NCI-H1436 (cell line): Measurements from ENCODE around the gene WBP1L.

Source experiments
- DNase-seq: peaks from one replicate; lab custom pipeline; 2025; lab: John Stamatoyannopoulos, UW

The WBP1L gene

DNA sequence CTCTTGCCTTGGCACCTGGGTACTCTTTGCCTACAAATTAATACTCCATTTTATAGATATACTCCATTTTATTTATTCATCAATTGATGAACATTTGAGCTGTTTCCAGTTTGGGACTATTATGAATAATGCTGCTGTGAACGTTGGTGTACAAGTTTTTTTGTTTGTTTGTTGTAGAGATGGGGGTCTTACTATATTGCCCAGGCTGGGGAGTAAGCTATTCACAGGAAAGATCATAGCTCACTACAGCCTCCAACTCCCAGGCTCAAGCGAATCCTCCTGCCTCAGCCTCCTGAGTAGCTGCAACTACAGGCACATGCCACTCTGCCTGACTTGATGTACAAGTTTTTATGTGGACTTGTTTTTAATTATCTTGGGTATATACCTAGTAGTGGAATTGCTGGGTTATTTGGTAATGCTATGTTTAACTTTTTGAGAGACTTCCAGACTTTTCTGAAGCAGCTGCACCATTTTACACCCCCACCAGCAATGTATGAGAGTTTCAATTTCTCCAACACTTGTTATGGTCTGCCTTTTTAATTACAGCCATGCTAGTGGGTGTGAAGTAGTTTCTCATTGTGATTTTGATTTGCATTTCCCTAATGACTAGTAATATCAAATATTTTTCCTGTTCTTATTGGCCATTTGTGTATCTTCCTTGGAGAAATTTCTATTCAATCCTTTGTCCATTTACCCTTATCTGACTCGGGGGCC is 15.9 kb downstream of the WBP1L start:
- no peak for DNase-seq

DNA sequence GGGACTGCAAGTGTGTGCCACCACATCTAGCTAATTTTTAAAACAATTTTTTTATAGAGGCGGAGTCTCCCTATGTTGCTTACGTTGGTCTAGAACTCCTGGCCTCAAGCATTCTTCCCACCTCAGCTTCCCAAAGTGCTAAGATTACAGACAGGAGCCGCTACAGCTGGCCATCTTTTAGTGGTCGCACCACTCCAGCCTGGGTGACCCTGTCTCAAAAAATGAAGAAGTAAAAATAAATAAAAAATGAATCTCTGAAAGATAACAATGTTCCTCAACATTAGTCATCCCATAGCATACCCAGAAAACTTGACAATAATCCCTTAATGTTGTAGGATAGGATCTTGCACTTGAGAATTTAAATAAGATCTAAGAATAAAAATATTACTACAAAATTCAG is 18.2 kb downstream of the WBP1L start:
- no peak for DNase-seq

DNA sequence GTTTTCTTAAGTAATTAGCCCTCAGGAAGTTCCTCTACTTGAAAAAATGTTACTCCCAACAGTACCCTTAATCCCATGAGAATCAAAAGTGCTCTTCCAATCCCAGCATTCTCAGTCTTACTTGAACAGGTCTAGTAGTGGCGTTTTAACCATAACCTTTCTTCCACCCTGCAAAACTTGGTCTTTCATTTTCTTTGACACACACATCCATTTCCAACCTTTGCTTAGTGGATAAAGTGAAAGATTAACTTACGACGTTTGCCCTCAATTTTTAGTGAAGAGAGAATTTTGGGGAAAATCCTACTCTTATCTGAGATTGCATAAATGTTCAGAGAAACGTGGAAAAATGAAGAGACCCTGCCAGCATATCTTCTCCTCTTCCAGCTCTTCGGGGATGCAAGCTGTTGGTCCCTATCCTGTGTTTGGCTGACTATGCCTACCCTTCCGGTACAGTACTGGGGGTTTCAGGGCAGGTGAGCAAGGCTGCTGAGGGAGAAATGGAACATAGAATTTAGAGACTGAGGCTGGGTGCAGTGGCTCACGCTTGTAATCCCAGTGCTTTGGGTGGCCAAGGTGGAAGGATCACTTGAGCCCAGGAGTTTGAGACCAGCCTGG is 18.8 kb downstream of the WBP1L start:
- DNase-seq = no peak

DNA sequence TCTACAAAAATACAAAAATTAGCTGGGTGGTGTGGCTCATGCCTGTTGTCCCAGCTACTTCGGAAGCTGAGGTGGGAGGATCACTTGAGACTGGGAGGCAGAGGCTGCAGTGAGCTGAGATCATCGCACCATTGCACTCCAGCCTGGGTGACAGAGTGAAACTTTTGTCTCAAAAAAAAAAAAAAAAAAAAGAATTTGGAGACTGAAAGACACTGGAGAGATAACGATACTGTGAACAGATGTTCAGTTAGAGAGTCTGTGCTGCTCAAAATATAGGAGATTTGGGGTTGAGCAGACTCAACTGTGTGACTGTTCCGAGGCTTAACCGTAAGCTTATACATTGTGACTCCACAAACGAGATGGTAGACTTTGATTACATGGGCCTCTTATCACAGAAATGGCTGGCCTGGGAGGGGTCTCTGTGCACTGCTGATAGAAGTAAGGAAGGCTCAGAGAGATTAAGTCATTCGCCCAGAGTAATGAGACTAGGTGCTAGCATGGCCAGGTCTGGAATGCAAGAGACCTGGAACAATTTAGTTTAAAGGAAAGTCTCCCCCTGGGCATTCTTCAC is 19.4 kb downstream of the WBP1L start:
- no peak for DNase-seq

DNA sequence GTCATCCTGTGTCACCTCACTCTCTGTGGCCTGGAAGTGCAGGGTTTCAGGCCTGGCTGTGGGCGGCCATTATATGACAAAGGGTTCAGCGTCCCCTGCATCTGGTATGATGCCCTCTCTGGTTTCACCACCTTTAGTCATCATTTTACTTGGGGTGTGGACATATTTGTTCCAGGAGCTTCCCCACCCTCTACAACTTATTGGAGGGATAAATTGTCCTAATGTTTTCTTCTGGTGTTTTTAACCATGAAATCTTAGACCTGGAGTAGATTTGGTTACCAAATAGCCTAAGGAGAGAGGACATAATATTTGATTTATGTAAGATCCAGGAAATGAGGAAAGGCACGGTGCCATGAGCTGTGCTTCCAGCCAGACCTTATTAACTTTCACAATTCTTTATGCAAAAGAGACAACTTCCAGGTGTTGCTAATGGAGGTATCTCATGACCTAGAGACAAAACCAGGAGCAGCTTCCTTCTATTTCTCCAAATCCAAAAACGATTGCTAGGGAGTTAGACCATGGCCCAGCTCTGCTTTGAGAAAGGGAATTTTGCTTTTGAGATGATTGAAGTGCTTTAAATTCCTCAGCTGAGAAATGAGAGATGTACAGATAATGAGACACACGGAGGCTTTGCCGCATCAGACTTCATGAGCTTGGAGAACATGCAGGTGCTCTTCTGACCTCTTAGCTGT is 20.9 kb downstream of the WBP1L start:
- no peak for DNase-seq

DNA sequence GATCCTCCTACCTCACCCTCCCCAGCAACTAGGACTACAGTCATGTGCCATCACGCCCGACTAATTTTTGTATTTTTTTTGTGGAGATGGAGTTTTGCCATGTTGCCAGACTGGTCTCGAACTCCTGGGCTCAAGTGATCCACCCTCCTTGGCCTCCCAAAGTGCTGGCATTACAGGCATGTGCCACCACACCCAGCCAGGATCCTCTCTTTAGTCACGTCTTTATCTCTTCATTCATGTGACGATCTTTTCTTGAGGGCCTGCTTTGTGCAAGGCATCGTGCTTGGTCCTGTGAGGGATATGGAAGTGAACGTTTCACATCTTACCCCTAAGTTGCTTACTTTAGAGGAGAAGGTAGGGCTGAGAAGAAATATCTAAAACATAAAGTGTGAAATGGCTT is 21.6 kb downstream of the WBP1L start:
- DNase-seq = no peak

DNA sequence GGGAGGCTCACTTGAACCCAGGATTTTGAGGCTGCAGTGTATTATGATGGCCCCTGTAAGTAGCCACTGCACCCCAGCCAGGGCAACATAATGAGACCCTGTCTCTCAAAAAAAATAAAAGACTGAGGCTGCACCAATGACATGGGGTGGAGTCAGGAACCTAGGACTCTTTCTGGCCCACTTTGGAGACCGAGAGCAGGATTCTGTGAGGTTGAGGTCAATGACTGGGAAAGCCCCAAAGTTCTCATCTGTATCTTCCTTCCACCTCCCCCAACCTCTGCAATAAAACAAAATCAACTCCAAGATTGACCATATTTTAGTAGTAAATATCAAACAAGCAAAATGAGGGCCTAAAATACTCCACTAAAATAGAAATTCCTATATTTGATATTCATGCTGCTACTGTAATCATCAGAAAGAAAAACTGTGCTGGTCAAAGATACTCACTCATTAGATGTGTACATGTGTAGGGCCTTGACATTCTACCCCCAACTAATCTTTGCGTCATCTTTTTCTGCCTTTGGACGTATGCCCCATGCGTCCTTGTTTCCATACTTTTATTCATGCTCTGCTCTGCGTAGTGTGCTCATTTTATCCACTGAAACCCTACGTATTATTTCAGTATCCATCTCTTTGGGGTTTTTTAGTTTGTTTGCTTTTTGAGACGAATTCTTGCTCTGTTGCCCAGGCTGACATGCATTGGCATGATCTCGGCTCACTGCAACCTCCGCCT is 23.8 kb downstream of the WBP1L start:
- DNase-seq = no peak

DNA sequence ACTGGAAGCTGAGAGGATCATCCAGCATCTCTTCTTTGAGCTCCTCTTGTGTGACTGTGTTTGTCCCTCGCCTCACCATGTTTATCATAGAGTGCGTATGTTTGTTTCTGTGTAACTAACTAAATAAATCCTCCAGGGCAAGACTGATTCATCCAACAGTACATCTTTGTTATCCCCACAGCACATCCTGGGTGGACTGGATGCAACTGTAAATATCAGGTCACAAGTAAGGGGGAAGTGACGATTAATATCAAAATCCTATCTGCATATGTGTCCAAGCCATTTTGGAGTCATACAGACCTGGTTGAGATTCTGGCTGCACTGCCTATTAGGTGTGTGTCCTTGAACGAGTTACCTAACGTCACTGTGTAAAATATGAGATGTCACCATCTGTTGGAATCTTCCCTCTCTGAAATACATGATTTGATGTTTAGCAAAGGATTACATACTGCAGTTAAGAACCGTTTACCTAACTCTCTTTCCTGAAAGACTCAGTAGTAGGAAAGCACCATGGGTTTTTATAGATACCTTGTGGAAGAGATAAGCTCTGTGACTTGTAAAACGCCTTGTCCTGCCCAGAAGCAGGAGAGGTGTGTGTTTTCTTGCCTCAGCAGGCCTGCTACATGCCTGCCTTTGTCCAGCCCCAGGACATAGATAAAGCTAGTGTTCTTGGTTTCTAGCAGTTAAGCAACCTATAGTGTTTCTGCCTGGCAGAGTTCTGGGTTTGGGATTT is 25.8 kb downstream of the WBP1L start:
- no peak for DNase-seq

DNA sequence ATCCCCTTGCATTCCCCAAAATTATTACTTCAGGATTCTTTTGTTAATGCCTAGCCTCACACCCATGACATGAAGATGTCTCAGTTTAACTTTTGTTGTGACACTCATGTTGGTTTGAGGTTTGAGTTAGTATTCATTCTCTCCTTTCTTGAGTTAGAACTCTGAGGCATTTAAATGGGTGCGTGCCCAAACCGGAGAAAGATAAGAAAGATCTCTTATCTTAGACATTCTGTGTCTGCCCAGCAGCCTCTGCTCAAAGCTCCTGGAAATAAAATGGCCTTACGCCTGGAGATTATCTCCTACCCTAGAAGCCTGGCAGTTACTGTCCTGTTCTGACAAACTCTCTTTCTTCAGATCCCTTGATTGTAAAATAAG is 26.3 kb downstream of the WBP1L start:
- no peak for DNase-seq

DNA sequence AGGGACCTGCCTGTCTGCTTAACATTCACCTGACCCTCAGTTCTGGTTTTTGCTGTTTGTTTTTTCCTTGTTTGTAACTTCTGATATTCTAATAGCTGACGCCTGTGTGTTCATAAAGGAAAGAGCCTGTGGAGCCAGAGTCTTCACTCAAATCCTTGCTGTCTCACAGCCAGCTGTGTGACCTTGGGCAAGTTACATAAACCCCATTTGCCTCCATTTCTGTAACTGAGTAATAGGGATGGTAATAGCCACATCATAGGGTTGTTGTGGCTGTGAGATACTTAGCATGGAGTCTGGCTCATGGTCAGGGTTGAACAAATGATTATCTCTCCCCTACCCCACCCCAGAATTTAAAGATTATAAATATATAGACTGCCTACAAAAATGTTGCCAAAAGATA is 27.0 kb downstream of the WBP1L start:
- no peak for DNase-seq

DNA sequence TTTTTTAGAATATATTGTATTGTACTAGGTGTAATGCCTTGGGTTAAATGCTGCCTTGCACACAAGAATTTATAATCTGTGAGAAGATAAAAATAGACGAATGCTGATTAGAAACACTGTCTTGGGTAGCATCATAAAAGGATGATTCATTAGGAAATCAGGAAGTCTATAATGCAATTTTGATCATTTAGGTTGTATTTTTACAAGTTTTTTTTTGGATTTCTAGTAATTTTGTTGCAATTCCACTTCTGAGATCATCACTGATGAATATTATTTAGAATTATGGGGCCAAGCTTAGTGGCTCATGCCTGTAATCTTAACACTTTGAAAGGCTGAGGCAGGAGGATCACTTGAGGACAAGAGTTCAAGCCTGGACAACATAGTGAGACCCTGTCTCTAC is 29.6 kb downstream of the WBP1L start:
- DNase-seq = no peak

DNA sequence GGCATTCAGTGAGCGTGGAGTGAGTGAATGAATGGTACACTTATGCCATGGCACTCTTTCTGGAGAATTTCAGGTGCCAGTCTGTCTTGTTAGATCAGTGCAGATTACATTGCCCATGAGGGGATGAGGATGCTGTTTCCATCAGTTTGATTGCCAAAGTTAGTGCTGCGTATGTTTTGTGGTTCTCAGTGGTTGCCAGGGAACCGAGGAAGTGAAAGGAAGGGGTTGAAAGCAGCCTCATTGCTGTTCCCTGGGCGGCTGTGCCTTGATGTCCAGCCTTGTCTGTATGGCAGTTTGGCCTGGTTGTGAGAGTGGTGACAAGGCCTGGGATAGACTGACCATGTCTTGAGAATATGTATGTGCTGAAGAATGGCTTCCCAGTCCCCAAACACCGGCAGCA is 30.2 kb downstream of the WBP1L start:
- no peak for DNase-seq

DNA sequence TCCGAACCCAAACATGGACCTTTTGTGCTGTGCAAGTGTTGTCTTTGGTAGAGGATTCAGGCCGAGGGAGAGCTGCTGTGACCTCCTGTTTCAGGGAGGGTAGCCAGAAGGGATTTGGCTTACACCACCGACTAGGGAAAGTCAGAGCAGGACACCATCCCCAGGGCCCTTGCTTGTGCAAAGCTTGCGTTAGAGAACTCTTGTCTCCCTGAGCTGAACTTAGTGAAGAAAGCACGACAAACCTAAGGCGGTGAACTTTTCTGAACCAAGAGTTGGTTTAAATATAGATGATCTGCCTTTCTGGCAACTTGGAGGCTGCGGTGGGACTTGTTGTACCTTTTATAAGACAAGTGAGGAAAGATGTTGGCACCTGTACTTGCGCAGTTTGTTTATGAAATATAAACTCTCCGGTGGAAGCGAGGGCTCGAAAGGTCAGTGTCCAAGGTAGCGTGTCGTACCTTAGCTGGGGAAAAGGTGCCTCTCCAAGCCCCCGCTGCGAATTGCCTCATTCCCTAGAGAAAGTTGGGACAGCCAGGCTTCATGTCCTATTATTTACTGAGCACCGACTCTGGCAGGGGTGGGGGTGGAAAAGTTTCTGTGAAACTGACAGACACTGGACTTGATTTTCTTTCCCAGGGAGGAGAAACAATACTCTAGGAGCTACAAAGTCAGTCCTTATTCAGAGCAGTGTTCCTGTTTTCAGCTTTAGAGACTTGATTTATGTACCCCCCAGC is 31.6 kb downstream of the WBP1L start:
- no peak for DNase-seq

DNA sequence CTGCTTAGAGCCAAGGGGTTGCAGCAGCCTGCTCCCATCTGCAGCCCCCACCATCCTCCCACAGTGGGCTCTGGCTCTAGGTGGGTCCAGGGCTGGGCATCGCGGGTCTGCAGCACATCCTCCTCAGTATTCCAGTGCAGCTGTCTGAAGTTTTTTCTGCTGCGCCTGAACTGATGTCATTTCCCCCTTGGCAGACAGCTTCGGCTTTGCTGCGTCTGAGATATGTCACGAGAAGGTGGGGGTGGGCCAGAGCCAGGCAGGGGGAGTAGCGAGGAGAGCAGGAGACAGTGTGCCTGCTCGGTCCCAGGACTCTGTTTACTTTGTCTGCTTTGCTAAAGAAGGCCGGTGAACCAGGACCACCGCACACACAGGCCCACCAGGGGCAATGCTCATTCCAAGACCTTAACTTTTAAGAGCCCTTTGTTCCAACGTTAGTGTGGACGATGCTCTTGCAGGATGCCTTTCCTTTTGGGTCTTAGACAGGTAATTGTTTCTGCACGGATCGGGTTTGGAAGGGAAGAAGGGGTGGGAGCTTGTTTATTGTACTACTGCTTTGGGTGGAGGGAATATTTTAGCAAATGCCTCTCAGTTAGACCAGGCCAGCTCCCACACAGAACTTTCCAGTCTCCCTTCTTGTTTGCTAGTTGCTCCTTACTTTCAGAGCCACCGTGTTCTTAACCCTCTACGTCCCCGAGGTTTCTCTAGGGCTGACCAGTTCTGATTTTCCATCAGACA is 32.4 kb downstream of the WBP1L start:
- no peak for DNase-seq

DNA sequence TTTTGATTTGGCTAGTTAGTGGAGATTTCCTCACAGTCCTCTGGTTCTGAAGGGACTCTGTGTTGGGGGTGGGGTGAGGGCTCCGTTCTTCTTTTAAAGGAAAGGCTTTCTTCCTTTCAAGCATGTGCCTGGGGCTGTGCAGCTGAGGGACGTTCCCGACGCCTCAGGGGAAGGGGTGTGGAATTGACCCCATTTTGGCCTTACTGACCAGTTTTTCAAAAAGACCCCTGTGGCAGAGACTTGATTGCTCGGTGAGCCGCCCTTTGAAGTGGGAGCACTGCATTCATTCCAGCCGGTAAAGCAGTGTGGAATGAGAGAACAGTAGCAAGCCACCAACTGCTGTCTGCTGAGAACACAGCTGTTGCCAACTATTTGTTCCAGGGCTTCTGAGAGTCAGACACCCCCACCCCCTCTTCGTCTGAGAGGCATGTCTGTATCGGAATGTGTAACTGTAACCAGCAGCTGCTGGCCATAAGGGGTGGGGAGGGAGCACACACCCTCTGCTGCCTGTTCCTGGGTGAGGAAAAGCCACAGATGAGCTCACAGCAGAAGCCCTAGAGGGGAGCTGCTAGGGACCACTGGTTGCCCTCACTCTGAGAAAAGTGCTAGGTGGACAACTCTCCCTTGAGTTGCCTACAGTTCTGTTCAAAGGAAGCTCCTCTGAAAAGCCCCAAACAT is 33.2 kb downstream of the WBP1L start:
- no peak for DNase-seq

DNA sequence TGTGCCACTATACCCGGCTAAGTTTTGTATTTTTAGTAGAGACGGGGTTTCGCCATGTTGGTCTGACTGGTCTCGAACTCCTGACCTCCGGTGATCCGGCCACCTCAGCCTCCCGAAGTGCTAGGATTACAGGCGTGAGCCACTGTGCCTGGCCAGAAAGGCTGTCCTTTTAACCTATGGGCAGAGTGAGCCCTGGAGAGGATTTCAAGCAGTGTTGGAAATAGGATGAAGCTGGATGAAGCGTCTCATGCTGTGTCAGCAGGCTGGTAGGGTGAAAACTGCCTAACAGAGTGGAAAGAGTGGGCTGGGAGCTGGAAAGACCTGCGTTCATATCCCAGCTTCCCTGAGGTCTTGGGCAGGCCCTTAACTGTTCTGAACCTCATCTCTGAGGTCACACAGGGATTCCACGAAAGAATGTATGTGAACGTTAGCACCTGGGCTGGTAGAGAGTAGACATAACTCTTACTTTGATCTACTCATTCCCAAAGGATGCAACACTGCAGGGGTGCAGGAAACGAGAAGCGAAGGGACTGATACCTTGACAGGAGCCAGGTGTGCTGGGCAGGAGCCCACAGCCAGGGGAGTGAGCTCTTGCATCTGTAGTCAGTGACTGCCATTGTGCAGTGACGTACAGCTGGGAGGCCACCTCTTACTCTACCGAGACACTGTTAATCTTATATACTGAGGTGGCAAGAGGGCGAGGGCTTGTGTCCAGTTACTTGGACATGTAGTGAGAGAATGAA is 34.1 kb downstream of the WBP1L start:
- no peak for DNase-seq

DNA sequence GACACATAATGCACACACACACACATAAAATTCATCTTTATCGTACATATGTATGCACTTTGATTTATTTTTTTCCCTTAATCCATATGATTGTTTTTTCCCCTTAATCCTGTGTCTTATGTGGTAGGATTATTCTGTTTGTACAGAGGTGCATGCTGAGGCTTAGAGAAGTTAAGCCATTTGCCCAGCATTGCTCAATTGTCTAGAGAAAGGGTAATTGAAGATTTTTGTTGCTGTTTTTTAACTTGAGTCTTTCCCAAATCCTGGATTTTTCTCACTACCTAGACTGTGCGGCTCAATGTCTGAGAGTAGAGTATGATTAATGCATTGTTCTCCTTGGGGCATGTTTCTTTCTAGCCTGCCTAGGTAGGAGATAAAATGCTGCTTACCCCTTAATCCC is 35.0 kb downstream of the WBP1L start:
- DNase-seq = no peak

DNA sequence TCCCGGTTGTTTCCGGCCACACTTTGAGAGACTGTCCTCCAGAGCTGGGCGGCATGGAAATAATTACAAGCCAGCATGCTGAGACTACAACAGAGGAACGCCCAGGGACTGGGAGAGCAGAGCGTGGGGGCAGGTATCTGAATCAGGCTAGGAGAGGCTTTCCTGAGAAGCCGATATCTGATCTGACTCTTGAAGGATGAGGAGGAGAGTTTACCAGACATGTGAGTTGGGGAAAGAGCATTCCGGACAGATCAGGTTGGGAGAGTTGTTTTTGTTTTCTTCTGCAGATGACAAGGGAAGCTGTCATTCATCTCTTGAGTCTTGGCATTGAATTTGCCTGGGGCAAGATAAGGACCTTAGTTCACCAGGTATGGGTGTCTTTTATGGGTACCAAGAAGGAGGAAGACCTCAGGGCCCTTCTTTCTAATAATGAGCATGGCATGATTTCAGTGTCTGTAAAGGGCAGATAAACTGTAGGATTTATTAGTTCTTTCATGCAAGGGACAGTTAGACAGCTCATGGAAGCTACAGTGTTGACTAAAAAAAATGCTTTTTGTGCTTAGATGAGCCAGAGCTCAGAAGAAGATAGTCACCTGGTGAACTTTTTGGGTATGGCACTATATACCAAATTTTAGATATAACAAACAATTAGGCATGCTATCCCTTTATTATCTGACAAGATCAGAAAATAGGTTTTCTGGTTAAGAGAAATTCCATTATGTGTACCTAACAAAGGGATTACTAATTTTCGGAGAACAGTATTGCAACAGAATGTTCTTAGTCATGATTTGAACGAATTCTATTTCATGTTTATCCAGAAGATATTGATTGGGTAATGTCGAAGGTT is 36.2 kb downstream of the WBP1L start:
- DNase-seq = no peak
